Ectodermal cell (in vitro differentiated cells): ENCODE measurements around the gene TNMD.

ENCODE experiments used
- H3K27ac ChIP-seq: 2 replicates; pipeline ENCODE4 v1.7.0; 2013; ENCODE audit warnings: mild to moderate bottlenecking, low read depth, low read length; ENCODE audit not compliant: insufficient read depth, poor library complexity, severe bottlenecking
- H3K27me3 ChIP-seq: 2 replicates; pipeline ENCODE4 v1.7.0; 2013; ENCODE audit warnings: mild to moderate bottlenecking, low read length; ENCODE audit not compliant: insufficient read depth, control insufficient read depth, poor library complexity, severe bottlenecking
- H3K36me3 ChIP-seq: one replicate; pipeline ENCODE4 v1.7.0; 2013; ENCODE audit warnings: low read length; ENCODE audit not compliant: control insufficient read depth, insufficient read depth
- H3K4me1 ChIP-seq: one replicate; pipeline ENCODE4 v1.7.0; 2013; ENCODE audit warnings: low read length; ENCODE audit not compliant: control insufficient read depth, insufficient read depth
- H3K4me3 ChIP-seq: 2 replicates; pipeline ENCODE4 v1.7.0; 2013; ENCODE audit warnings: low read depth, low read length, control low read depth; ENCODE audit not compliant: insufficient read depth
- H3K9me3 ChIP-seq: 2 replicates; pipeline ENCODE4 v1.7.0; 2013; ENCODE audit warnings: mild to moderate bottlenecking, low read length, moderate library complexity; ENCODE audit not compliant: control insufficient read depth
- WGBS, 2 experiments: methylation state at CpG; one replicate each; pipeline ENCODE4 v1.1.7; 2013; ENCODE audit warnings: missing lambda C conversion rate in 2 of 2; 5-methylcytosine and 5-hydroxymethylcytosine counted together

TNMD gene

DNA sequence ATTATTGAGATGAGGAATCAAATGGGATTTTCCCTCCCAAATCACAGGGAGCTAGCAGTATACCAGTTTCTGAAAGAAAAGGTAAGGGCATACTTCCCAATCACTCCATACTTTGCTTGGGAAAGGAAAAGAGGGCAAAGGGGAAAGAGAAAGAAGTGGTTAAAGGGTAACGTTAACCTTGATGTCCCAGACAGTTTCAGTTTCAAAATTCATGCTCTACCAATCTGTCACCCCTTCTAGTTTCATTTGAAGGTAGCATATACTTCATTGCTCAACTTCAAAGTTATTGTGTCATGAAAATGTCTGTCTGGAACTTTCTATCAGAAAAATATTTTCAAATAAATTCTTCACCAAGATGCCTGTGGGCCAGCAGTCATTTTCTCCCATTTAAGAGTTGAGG lies 16.0 kb downstream of the TNMD start:
- no peak overlapping the region for H3K4me3 ChIP-seq
- H3K4me1 ChIP-seq, result no peaks in the 10 kb centered on the region
- H3K9me3 ChIP-seq, result no peaks in the 10 kb centered on the region
- H3K36me3 ChIP-seq, result no peaks in the 10 kb centered on the region
- 83% methylated on average over 1 of the region's 1 CpG; no CpG with 5 or more reads in 1 of the 2 experiments for WGBS, 2 experiments
- H3K27ac ChIP-seq, result no peak overlapping the region
- H3K27me3 ChIP-seq, result no peaks in the 10 kb centered on the region

DNA sequence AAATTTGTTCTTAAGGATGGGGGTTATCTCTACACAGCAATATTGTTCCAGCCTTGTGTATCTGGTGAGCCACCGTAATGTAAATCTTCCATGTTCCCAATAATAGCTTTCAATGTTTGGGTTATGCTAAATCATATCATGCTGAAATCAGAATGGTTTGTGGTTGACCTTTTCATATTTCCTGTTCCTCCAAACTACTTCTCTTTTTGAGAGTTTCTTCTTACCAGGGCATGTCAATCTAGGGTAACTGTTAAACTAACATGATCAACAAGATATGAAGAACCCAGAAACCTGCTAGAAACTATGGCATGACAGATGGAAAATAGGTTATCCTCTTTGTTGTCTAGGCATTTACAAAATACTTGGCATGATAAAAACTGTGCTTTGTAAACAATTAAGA lies 22.0 kb downstream of the TNMD start:
- H3K27ac ChIP-seq, result no peak overlapping the region
- H3K27me3 ChIP-seq, result no peaks in the 10 kb centered on the region
- WGBS, 2 experiments, result 80% methylated on average over 1 of the region's 1 CpG; no CpG with 5 or more reads in 1 of the 2 experiments
- H3K9me3 ChIP-seq, result no peaks in the 10 kb centered on the region
- no peaks in the 10 kb centered on the region for H3K36me3 ChIP-seq
- H3K4me1 ChIP-seq, result no peaks in the 10 kb centered on the region
- H3K4me3 ChIP-seq, result no peak overlapping the region

DNA sequence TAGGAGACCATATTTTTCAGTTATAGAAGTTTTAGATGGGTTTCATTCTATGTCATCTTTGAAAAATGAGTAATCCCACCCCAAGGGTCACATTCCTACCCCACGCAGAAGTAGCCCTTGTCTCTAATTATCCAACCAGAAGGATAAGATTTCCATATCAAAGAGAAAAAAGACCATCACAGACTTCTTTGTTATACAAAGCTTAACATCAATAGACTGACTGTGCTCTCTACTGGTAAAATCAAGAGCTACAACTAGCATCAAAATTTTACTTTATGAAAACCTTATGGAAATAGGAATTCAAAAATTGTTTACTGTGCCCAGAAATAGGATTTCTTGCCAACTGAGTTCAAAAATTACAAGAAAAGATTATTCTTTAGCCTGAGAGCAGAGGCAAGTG lies 24.9 kb downstream of the TNMD start:
- Histone ChIP-seq H3K27ac (no peak overlapping the region), H3K36me3 (no peaks in the 10 kb centered on the region), H3K4me1 (no peaks in the 10 kb centered on the region), H3K4me3 (no peak overlapping the region), H3K9me3 (no peaks in the 10 kb centered on the region), H3K27me3 (no peaks in the 10 kb centered on the region)
- WGBS, 2 experiments, result 0 to 9% methylated on average over 1 of the region's 1 CpG

DNA sequence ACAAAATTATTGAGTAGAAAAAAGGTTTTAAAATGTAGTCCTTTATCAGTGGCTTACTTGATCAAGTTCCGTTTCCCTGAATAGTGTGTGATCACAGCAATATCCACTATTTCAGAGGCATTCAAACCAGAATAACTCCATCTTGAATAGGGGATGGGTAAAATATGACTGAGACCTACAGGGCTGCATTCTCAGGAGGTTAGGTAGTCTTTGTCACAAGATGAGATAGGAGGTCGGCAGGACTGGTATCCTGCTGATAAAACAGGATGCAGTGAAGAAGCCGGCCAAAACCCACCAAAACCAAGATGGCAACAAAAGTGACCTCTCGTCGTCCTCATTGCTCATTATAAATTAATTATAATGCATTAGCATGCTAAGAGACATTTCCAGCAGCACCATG lies 27.2 kb downstream of the TNMD start:
- Histone ChIP-seq H3K4me1 (no peaks in the 10 kb centered on the region), H3K36me3 (no peaks in the 10 kb centered on the region), H3K9me3 (no peaks in the 10 kb centered on the region), H3K27me3 (no peaks in the 10 kb centered on the region), H3K27ac (no peak overlapping the region), H3K4me3 (no peak overlapping the region)
- WGBS, 2 experiments, result 74 to 100% methylated on average over 4 of the region's 5 CpGs

DNA sequence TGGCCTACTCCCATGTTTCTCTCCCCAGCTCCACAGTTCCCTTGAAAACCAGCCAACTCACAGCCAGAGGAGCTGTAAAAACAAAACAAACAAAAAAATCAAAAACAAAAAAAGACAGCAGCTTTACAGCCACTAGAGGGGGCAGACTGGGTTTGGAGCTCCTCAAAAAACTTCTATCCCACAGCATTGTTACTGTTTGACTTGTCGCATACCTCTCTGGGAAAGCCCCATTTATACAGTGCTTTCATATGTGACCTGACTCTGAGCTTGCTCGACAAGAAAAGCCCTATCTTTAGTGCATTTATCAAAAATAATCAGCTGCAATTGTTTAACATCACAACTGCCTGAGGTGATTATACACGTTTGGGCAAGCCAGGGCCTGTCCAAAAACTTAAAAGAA lies 30.3 kb downstream of the TNMD start:
- no peak overlapping the region for H3K27ac ChIP-seq
- WGBS, 2 experiments, result 31 to 54% methylated on average over 3 of the region's 3 CpGs
- no peaks in the 10 kb centered on the region for H3K4me1 ChIP-seq

DNA sequence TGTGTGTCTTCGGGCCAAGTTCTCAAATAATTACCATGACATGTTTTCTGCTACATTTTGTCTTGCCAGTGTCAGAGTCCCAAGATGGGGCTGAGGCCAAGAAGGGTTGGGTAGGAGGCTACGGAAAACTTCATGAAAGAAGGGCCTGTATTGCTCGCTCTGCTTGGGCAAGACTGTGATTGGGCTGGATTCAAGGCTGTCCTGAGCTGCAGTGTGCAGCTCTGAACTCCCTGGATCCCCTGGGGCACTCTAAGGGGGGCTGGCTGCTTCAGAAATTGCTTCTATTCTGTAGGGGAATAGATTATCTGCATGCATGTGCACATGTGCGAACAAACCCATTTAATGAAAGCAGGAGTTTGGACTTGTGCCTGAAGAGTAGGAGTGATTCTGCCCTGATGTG lies 38.3 kb downstream of the TNMD start:
- no peaks in the 10 kb centered on the region for H3K9me3 ChIP-seq
- H3K27me3 ChIP-seq, result no peaks in the 10 kb centered on the region
- no peaks in the 10 kb centered on the region for H3K4me1 ChIP-seq
- H3K36me3 ChIP-seq, result no peaks in the 10 kb centered on the region
- no peak overlapping the region for H3K27ac ChIP-seq
- WGBS, 2 experiments, result 88 to 89% methylated on average over 3 to 4 of the region's 4 CpGs
- H3K4me3 ChIP-seq, result no peak overlapping the region

More for the DNA sequence above, 30.3 kb downstream of the TNMD start:
- H3K27me3 ChIP-seq, result no peaks in the 10 kb centered on the region
- no peaks in the 10 kb centered on the region for H3K9me3 ChIP-seq
- H3K4me3 ChIP-seq, result no peak overlapping the region
- H3K36me3 ChIP-seq, result no peaks in the 10 kb centered on the region

DNA sequence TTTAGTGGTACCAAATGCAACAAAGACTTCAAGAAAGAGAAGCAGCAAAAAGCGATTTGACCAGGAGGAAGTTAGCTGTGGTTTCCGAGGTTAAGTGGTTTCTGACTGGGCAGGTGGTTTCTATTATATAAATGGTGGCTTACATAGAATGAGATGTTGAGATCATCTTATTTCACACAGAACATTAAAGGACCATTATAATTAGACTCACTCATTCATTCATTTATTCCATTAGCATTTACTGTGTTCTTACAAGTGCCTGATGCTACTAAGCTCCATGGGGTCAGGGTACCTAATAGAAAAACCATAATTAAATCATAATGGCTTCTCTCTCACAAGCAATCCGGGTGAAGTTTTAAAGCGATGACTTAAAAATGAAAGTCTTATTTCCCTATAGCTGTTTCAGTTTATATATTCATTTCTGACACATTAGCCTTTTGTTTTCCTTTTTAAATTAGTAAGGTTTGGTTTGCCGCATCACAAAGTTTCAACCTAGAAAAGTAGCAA lies 41.3 kb downstream of the TNMD start:
- no peaks in the 10 kb centered on the region for H3K27me3 ChIP-seq
- H3K27ac ChIP-seq, result no peak overlapping the region
- no peaks in the 10 kb centered on the region for H3K36me3 ChIP-seq
- no peak overlapping the region for H3K4me3 ChIP-seq
- 82 to 96% methylated on average over 2 to 3 of the region's 5 CpGs for WGBS, 2 experiments
- no peaks in the 10 kb centered on the region for H3K4me1 ChIP-seq
- H3K9me3 ChIP-seq, result no peaks in the 10 kb centered on the region

DNA sequence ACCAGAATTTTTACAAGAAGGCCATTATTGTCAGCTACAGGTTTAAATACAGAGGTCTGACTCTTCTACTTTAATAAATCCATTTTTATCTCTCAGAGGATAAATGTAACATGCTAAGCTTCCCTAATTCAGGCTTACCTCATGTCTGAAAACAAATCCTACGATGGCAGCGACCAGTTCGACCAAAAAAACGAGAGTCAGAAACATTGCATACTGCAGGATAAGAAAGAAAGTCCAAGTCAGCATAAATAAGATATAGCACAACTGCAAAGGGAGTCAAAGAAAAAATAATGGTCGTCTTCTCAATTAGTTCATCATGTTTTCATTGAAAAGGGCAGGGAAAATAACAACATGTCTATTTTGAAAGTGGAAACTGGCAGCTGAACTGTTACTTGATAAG lies 50.3 kb downstream of the TNMD start:
- H3K4me1 ChIP-seq, result peaks cover 4% of the 10 kb centered on the region
- H3K27ac ChIP-seq, result no peak overlapping the region
- peak overlapping the region; percentile 57 for H3K4me3 ChIP-seq
- no peaks in the 10 kb centered on the region for H3K9me3 ChIP-seq
- peaks cover 8% of the 10 kb centered on the region for H3K36me3 ChIP-seq
- no peaks in the 10 kb centered on the region for H3K27me3 ChIP-seq
- WGBS, 2 experiments, result 94 to 100% methylated on average over 3 to 5 of the region's 5 CpGs

DNA sequence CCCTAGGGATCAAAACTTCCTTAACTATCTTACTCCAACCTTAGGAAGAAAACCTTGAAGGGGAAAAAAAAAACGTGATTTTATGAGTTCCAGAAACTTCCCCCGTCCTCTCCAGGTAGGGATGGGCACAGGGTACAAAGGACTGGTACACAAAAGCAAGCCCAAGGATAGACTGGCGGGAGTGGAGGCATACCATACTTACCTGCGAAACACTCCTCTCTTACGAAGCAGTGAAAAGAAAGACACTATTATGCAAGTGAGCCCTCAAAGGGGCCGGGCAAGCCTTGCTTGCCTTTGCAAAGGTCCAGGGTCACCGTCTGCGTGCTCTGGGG lies 51.2 kb downstream of the TNMD start:
- WGBS, 2 experiments, result 3 to 4% methylated on average over 7 to 8 of the region's 8 CpGs
- peaks cover 8% of the 10 kb centered on the region for H3K36me3 ChIP-seq
- no peaks in the 10 kb centered on the region for H3K27me3 ChIP-seq
- H3K4me3 ChIP-seq, result peak overlapping the region; percentile 57
- H3K9me3 ChIP-seq, result no peaks in the 10 kb centered on the region
- peak overlapping the region; percentile 85 for H3K27ac ChIP-seq
- H3K4me1 ChIP-seq, result peaks cover 4% of the 10 kb centered on the region

DNA sequence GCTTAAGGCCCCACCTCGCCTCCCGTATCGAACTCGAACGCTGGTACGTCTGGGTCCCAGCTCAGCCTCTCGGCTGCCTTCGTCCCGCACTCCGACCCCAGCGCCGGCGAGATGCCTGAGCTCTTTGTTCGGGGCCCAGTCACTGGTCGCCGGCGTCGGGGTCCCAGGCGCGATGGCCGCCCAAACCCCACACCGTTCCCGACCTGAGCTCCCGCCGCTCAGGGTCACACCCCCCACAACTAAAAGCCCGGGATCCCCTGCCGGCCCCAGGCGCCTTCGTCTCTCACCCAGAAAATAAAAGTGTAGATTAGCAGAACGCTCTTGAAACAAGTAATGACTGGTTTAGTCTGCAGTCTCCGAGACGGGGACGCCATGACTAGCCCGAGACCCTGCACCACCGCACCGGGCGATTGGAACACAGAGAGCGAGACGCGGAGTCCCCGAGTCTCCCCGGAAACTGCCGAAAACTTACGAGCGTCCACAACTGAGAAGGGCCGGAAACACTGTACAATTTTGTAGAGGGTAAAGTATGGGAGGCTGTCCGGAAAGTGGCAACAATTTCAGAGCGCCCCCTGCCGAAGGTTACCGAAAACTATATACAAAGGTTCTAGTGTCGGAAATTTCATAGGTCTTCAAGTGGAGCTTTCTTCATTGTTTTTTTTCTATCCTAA lies 51.7 kb downstream of the TNMD start, which contains the start of gene TSPAN6:
Gene TSPAN6, minus strand, starts transcription at position 486 of the 671 bp plus-strand sequence. Its CDS starts 112 bp downstream, at position 374.
- Histone ChIP-seq H3K27ac (peak within 1 kb of the TSS; percentile 85), H3K27me3 (no peaks in the 10 kb centered on the region), H3K4me3 (peak within 1 kb of the TSS; percentile 57), H3K9me3 (no peaks in the 10 kb centered on the region), H3K4me1 (peaks cover 4% of the 10 kb centered on the region), H3K36me3 (peaks cover 8% of the 10 kb centered on the region)
- WGBS, 2 experiments, result 0% methylated on average over 50 to 51 of the region's 51 CpGs
